GM12878 (cell line): ENCODE results near the gene FBXO38.

Experiments
- ATF3 ChIP-seq: IDR thresholded peaks from 2 replicates; pipeline ENCODE4 v1.6.1; 2011; ENCODE audit warnings: low read depth, mild to moderate bottlenecking, low read length, moderate library complexity, borderline replicate concordance; ENCODE audit errors: extremely low read depth
- CHD4 ChIP-seq: fragments of 200-600 bp; sonication (generic); IDR thresholded peaks from 2 replicates; pipeline ENCODE4 v1.6.1; 2016; ENCODE audit warnings: mild to moderate bottlenecking
- CTCF ChIP-seq, 3 experiments: IDR thresholded peaks in 2 of 3; conservative IDR thresholded peaks in 1 of 3; 2 replicates each; pipeline ENCODE4 v1.5.1; 2011; ENCODE audit warnings: low read depth in 3 of 3, low read length in 3 of 3, mild to moderate bottlenecking in 3 of 3, control low read depth in 2 of 3, moderate library complexity in 2 of 3, inconsistent platforms in 1 of 3, mixed read lengths in 1 of 3; ENCODE audit not compliant: control insufficient read depth in 2 of 3, insufficient read depth in 1 of 3; ENCODE audit errors: extremely low read depth in 1 of 3
- EZH2 ChIP-seq: IDR thresholded peaks from 2 replicates; pipeline ENCODE4 v1.6.1; 2012; ENCODE audit warnings: low read depth, mild to moderate bottlenecking, control low read depth, inconsistent platforms, low read length, borderline replicate concordance; ENCODE audit not compliant: control insufficient read depth
- POLR2AphosphoS2 ChIP-seq: IDR thresholded peaks from 2 replicates; pipeline ENCODE4 v1.6.1; 2011; ENCODE audit warnings: low read depth, mild to moderate bottlenecking, low read length, improper control_type of control experiment, moderate library complexity
- RBBP5 ChIP-seq: fragments of 200-600 bp; sonication (generic); conservative IDR thresholded peaks from 2 replicates; pipeline ENCODE4 v1.6.1; 2016

GRCh38 chr5:148394587-148395019, 10.8 kb downstream of the FBXO38 start:
- TF ChIP-seq EZH2, result no peak
- TF ChIP-seq CTCF (IDR thresholded peaks at IDR 0.05 in 2 of 3, conservative IDR thresholded peaks at IDR 0.05 in 1 of 3; ENCODE audit: control insufficient read depth in 2 of 3, extremely low read depth in 1 of 3, insufficient read depth in 1 of 3, low read depth in 3 of 3, low read length in 3 of 3), result no peak
- no peak for TF ChIP-seq ATF3
- no peak for TF ChIP-seq RBBP5
- TF ChIP-seq POLR2AphosphoS2, result no peak
- TF ChIP-seq CHD4, result no peak
